ENCODE data around the gene DENR.
"Not testable (repeated sequence)": the region's sequence is repeated elsewhere in the genome, so short reads cannot be mapped to it uniquely, and the experiment has no call there.

- TF ChIP-seq ZBTB1 (CRISPR knock-in tag; IDR thresholded peaks at IDR 0.05; ENCODE audit: borderline replicate concordance); ETV6 (CRISPR knock-in tag; conservative IDR thresholded peaks at IDR 0.05); CTCF (CRISPR knock-in tag; IDR thresholded peaks at IDR 0.05); TAF1 (CRISPR knock-in tag; IDR thresholded peaks at IDR 0.05): not testable (repeated sequence)
These were observed 36.0 kb upstream of the DENR start, which contains the start of gene HCAR3 for GRCh38 chr12:122716658-122717057.
